ENCODE data around the gene UNG.

UNG gene

GRCh38 chr12:109092497-109093021 lies 4.8 kb upstream of the UNG start:
- no peak for DNase-seq

- peak; percentile 90 for DNase-seq
Measured at GRCh38 chr12:109093022-109093918, 4.1 kb upstream of the UNG start, which contains the start of gene ALKBH2. ALKBH2 (minus strand) TSS chr12:109093472; CDS start chr12:109092786, 686 bp downstream.

- no peak for DNase-seq
Measured at GRCh38 chr12:109097140-109097434, 310 bp upstream of the UNG start.

GRCh38 chr12:109098183-109098604 lies 797 bp downstream of the UNG start:
- no peak for DNase-seq

- no peak for DNase-seq
Measured at GRCh38 chr12:109098651-109099050, 1.3 kb downstream of the UNG start.

GRCh38 chr12:109099431-109100020 lies 2.1 kb downstream of the UNG start:
- no peak for DNase-seq

- DNase-seq, result no peak
Measured at GRCh38 chr12:109100741-109101140, 3.3 kb downstream of the UNG start.

GRCh38 chr12:109102491-109102890 lies 5.1 kb downstream of the UNG start:
- DNase-seq, result no peak

- DNase-seq, result no peak
Measured at GRCh38 chr12:109105176-109105575, 7.8 kb downstream of the UNG start.

- DNase-seq, result no peak
Measured at GRCh38 chr12:109109746-109110350, 12.5 kb downstream of the UNG start.

- DNase-seq, result no peak
Measured at GRCh38 chr12:109110988-109111495, 13.6 kb downstream of the UNG start.

GRCh38 chr12:109112720-109113465 lies 15.5 kb downstream of the UNG start:
- DNase-seq, result no peak

GRCh38 chr12:109113661-109114321 lies 16.4 kb downstream of the UNG start:
- no peak for DNase-seq

GRCh38 chr12:109114644-109115043 lies 17.2 kb downstream of the UNG start:
- no peak for DNase-seq

GRCh38 chr12:109115404-109115757 lies 18.0 kb downstream of the UNG start:
- no peak for DNase-seq

- DNase-seq, result no peak
Measured at GRCh38 chr12:109115758-109116610, 18.6 kb downstream of the UNG start, which contains the start of gene ACACB. ACACB (plus strand) TSS chr12:109116587; CDS start chr12:109139406, 22,819 bp downstream.

GRCh38 chr12:109116611-109116949 lies 19.2 kb downstream of the UNG start:
- no peak for DNase-seq

GRCh38 chr12:109120095-109120494 lies 22.7 kb downstream of the UNG start:
- DNase-seq, result no peak

- no peak for DNase-seq
Measured at GRCh38 chr12:109120557-109120956, 23.2 kb downstream of the UNG start.

- no peak for DNase-seq
Measured at GRCh38 chr12:109121346-109121880, 24.0 kb downstream of the UNG start.
